Caco-2 (cell line): ENCODE measurements around the gene UCN. TPM values are rescaled to one million over a fixed set of nuclear protein-coding genes. Genes with fewer than 3 reads are reported as not detected.

Experiments used
- Bru-seq: library from RNA; stranded (reverse); fragments of 400-500 nt; gene quantifications from one replicate; lab custom pipeline; 2021; lab: Mats Ljungman, UMichigan
- BruChase-seq, 2 experiments: library from RNA; stranded (reverse); fragments of 400-500 nt; gene quantifications; one replicate each; lab custom pipeline; 2021; lab: Mats Ljungman, UMichigan
- BruUV-seq: library from RNA; stranded (reverse); fragments of 400-500 nt; replicated peaks from 2 replicates; lab custom pipeline; 2021; lab: Mats Ljungman, UMichigan
- CTCF ChIA-PET: fragments of 300-600 bp; sonication (Branson Sonifier 250); formaldehyde crosslinking; loops from one replicate; lab custom pipeline; 2022; ENCODE audit warnings: antibody characterized with exemption; lab: Charles Lee
- POLR2A ChIA-PET: fragments of 300-600 bp; sonication (Branson Sonifier 250); formaldehyde crosslinking; loops from one replicate; lab custom pipeline; 2022; ENCODE audit warnings: antibody characterized with exemption; lab: Charles Lee
- DNase-seq, 2 experiments: peaks; one replicate each; pipeline versions ENCODE4 v3.0.0 to v3.0.0-alpha.2; 2020 to 2022
- H3K27me3 ChIP-seq: replicated peaks from 2 replicates; pipeline ENCODE4 v1.6.0; 2011; ENCODE audit warnings: low read length; ENCODE audit not compliant: control insufficient read depth, insufficient read depth
- H3K36me3 ChIP-seq: 2 replicates; pipeline ENCODE4 v1.5.1; 2011; ENCODE audit warnings: low read length; ENCODE audit not compliant: control insufficient read depth, insufficient read depth
- H3K4me1 ChIP-seq: fragments of 250-450 bp; sonication (Bioruptor Pico); 2 replicates; pipeline ENCODE4 v1.5.1; 2020; ENCODE audit warnings: mild to moderate bottlenecking
- H3K4me3 ChIP-seq: 2 replicates; pipeline ENCODE4 v1.5.1; 2011; ENCODE audit warnings: low read depth, mild to moderate bottlenecking, control low read depth, low read length
- H3K9me3 ChIP-seq: fragments of 250-450 bp; sonication (Bioruptor Pico); 2 replicates; pipeline ENCODE4 v1.5.1; 2020; ENCODE audit warnings: mild to moderate bottlenecking, moderate library complexity
- H3K27ac Mint-ChIP-seq: one replicate; pipeline ENCODE4 v1.8.0; 2022; ENCODE audit warnings: mixed read lengths; ENCODE audit not compliant: unreplicated experiment
- H3K27me3 Mint-ChIP-seq: one replicate; pipeline ENCODE4 v1.8.0; 2022; ENCODE audit warnings: mixed read lengths; ENCODE audit not compliant: insufficient read depth, unreplicated experiment
- H3K36me3 Mint-ChIP-seq: one replicate; pipeline ENCODE4 v1.8.0; 2022; ENCODE audit warnings: mild to moderate bottlenecking, mixed read lengths; ENCODE audit not compliant: insufficient read depth, unreplicated experiment
- H3K4me1 Mint-ChIP-seq: one replicate; pipeline ENCODE4 v1.8.0; 2022; ENCODE audit warnings: low read depth, mixed read lengths; ENCODE audit not compliant: unreplicated experiment
- H3K4me3 Mint-ChIP-seq: one replicate; pipeline ENCODE4 v1.8.0; 2022; ENCODE audit warnings: mild to moderate bottlenecking, moderate library complexity, mixed read lengths; ENCODE audit not compliant: unreplicated experiment
- H3K9me3 Mint-ChIP-seq: one replicate; pipeline ENCODE4 v1.8.0; 2022; ENCODE audit warnings: mixed read lengths; ENCODE audit not compliant: unreplicated experiment
- intact Hi-C: fragments of 100-400 bp; cut with micrococcal nuclease; formaldehyde crosslinking; loops from one replicate; pipeline ENCODE4 v1.10.0; 2022; ENCODE audit not compliant: unreplicated experiment
- long read RNA-seq: library from polyadenylated mRNA; stranded (forward); transcript quantifications from one replicate; pipeline ENCODE4 v2.0.0, GENCODE V29; 2022
- total RNA-seq: library from RNA; stranded (reverse); gene quantifications from 2 replicates; pipeline ENCODE4 v1.2.3, GENCODE V29; 2022
- TF ChIP-seq, protein P1 (sequence below), 2 experiments: fragments of 200-600 bp in 1 of 2; IDR thresholded peaks; 1 replicate in 1 of 2; 2 replicates in 1 of 2; pipeline versions ENCODE4 v1.5.1 to v1.8.0; 2011 to 2022; ENCODE audit warnings: antibody characterized with exemption in 1 of 2, control low read depth in 1 of 2, inconsistent platforms in 1 of 2, low read depth in 1 of 2, low read length in 1 of 2, mild to moderate bottlenecking in 1 of 2, moderate library complexity in 1 of 2; ENCODE audit not compliant: insufficient read depth in 1 of 2, severe bottlenecking in 1 of 2, unreplicated experiment in 1 of 2

Gene UCN, protein sequence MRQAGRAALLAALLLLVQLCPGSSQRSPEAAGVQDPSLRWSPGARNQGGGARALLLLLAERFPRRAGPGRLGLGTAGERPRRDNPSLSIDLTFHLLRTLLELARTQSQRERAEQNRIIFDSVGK
- total RNA-seq (0.86 TPM in 1 of 2 replicates, not detected in the other), Bru-seq, nascent RNA (percentile 17 among the genes with signal in this experiment), BruChase-seq, experiment 1, labeled RNA remaining after a 2-hour chase (percentile 32 among the genes with signal in this experiment), BruChase-seq, experiment 2, labeled RNA remaining after a 6-hour chase (percentile 38 among the genes with signal in this experiment)
- long read RNA-seq, result 0 reads

DNA sequence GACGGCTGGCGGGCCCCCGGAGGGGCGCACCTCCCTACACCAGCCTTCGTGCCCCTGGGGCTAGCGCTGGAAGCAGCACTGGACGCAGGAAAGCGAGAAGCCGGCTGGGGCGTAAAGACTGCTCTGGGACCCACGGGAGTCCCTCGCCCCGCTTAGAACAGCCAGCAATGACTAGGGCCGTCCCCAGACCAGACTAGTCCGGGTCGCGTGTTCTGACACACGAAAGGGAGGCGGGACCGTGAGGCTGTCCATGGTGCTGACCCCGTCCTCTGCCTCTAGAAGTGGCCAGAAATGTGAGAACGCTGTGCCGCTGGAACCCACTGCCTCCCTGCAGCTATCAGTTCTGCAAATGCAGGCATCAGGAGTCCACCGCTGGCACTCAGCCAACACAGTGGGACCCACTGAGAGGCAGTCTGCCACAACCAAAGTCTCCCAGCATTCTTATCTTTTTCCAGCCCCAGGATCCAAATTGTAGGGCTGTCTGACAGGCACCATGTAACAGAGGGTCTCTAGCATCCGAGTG lies at the start of gene UCN:
UCN (minus strand) TSS at position 87 of the 523 bp plus-strand sequence. CDS start 550 bp downstream, outside the sequence.
- Histone ChIP-seq H3K4me3 (peak within 1 kb of the TSS; percentile 19), H3K4me1 (peaks cover 16% of the 10 kb centered on the region), H3K9me3 (no peaks in the 10 kb centered on the region), H3K27me3 (no peaks in the 10 kb centered on the region), H3K36me3 (no peaks in the 10 kb centered on the region)
- intact Hi-C loops, result no loop called here
- ChIA-PET POLR2A (no interaction called here), CTCF (interaction anchor here (1.1 kb wide), 1 partner anchor 15 kb away, joined by 3 read pairs; no protein-coding TSS in a partner anchor)
- H3K27me3 Mint-ChIP-seq, result peaks cover 3% of the 10 kb centered on the region
- BruUV-seq, result no TSS peak
- peak within 1 kb of the TSS; percentile 58 for H3K4me3 Mint-ChIP-seq
- no peaks in the 10 kb centered on the region for H3K9me3 Mint-ChIP-seq
- H3K4me1 Mint-ChIP-seq, result peaks cover 11% of the 10 kb centered on the region
- no peak within 1 kb of the TSS for H3K27ac Mint-ChIP-seq
- peaks cover 7% of the 10 kb centered on the region for H3K36me3 Mint-ChIP-seq
- TF ChIP-seq, protein P1, sequence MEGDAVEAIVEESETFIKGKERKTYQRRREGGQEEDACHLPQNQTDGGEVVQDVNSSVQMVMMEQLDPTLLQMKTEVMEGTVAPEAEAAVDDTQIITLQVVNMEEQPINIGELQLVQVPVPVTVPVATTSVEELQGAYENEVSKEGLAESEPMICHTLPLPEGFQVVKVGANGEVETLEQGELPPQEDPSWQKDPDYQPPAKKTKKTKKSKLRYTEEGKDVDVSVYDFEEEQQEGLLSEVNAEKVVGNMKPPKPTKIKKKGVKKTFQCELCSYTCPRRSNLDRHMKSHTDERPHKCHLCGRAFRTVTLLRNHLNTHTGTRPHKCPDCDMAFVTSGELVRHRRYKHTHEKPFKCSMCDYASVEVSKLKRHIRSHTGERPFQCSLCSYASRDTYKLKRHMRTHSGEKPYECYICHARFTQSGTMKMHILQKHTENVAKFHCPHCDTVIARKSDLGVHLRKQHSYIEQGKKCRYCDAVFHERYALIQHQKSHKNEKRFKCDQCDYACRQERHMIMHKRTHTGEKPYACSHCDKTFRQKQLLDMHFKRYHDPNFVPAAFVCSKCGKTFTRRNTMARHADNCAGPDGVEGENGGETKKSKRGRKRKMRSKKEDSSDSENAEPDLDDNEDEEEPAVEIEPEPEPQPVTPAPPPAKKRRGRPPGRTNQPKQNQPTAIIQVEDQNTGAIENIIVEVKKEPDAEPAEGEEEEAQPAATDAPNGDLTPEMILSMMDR (IDR thresholded peaks at IDR 0.05; ENCODE audit: insufficient read depth in 1 of 2, low read depth in 1 of 2, low read length in 1 of 2, severe bottlenecking in 1 of 2, unreplicated experiment in 1 of 2), result no peak
- DNase-seq, result peak; percentile 76 to 83

DNA sequence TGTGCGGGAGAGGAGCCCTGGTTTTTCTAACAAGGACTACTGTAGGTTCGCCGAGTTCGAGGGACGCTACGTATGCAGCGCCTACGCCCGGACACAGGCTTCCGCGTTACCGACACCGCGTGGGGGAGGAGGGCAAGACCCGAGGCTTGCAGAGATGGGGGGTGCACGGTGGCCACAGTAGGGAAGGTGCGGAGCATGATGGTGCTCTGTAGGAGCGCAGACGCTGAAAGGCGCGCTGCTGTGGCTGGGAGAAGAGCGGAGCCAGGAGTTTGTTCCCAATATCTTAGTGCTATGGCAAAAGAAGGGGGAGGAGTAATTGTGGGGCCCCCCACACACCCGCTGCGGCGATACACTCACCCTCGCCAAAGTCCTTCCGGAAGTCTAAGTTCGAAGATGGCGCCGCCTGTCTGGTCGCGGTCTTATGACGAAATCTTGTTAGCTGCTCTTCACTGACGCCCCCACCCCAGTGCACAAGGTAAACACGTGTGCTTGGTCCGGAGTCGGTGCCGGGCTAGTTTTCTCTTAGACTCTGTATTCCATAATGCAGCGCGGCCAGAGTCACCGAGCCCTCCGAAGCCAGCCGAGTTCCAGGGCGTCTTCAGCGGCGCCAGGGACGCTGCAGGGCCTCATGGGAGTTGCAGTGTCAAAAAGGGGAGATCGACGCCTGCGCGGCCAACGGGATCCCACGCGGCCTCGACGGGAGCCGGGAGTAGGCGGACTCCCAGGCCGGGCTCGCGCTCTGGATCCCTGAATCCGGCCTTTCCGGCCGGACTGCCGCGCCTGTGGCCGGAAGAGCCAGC lies 48.3 kb upstream of the UCN start, which contains the start of gene GTF3C2:
GTF3C2 (minus strand) TSS at position 383 of the 800 bp plus-strand sequence. CDS start 13,210 bp downstream, outside the sequence.
- Histone ChIP-seq H3K9me3 (no peaks in the 10 kb centered on the region), H3K4me1 (peaks cover 24% of the 10 kb centered on the region), H3K27me3 (no peaks in the 10 kb centered on the region), H3K36me3 (no peaks in the 10 kb centered on the region), H3K4me3 (peak within 1 kb of the TSS; percentile 60)
- H3K27ac Mint-ChIP-seq, result peak within 1 kb of the TSS; percentile 98
- peaks cover 31% of the 10 kb centered on the region for H3K36me3 Mint-ChIP-seq
- no peaks in the 10 kb centered on the region for H3K9me3 Mint-ChIP-seq
- intact Hi-C loops, result loop anchor here (1.0 to 2.0 kb wide), 3 partner anchors 14 to 144 kb away; partner anchors contain the start of genes ATRAID, EIF2B4, SLC5A6 and SNX17
- peak; percentile 99 for DNase-seq
- H3K27me3 Mint-ChIP-seq, result no peaks in the 10 kb centered on the region
- TF ChIP-seq, protein P1 (IDR thresholded peaks at IDR 0.05; ENCODE audit: insufficient read depth in 1 of 2, low read depth in 1 of 2, low read length in 1 of 2, severe bottlenecking in 1 of 2, unreplicated experiment in 1 of 2), result no peak
- peaks cover 8% of the 10 kb centered on the region for H3K4me1 Mint-ChIP-seq
- ChIA-PET POLR2A (interaction anchor here (0.6 to 1.8 kb wide), 11 partner anchors 9 to 1018 kb away, joined by 3 to 8 read pairs (median 4); partner anchors contain the start of genes EIF2B4, NRBP1, SNX17 and ZNF513), CTCF (interaction anchor here (0.8 to 1.9 kb wide), 3 partner anchors 13 to 72 kb away, joined by 5 to 12 read pairs (median 6); partner anchors contain the start of genes MPV17 and NRBP1)
- peak within 1 kb of the TSS; percentile 92 for H3K4me3 Mint-ChIP-seq
- no TSS peak for BruUV-seq
